Calu3 (cell line): Measurements from ENCODE around the gene NRP1. TPM values are rescaled to one million over a fixed set of nuclear protein-coding genes. Genes with fewer than 3 reads are reported as not detected.

Source experiments
- BruUV-seq: library from RNA; stranded (reverse); fragments of 400-500 nt; replicated peaks from 2 replicates; lab custom pipeline; 2021; lab: Mats Ljungman, UMichigan
- CTCF ChIA-PET: fragments of 300-600 bp; sonication (Branson Sonifier 250); formaldehyde crosslinking; loops from one replicate; lab custom pipeline; 2022; ENCODE audit warnings: antibody characterized with exemption; lab: Charles Lee
- DNase-seq: peaks from one replicate; pipeline ENCODE4 v3.0.0; 2022
- H3K27ac Mint-ChIP-seq: one replicate; pipeline ENCODE4 v1.8.0; 2022; ENCODE audit warnings: mixed read lengths; ENCODE audit not compliant: unreplicated experiment
- H3K27me3 Mint-ChIP-seq: one replicate; pipeline ENCODE4 v1.8.0; 2022; ENCODE audit warnings: mixed read lengths; ENCODE audit not compliant: unreplicated experiment
- H3K36me3 Mint-ChIP-seq: one replicate; pipeline ENCODE4 v1.8.0; 2022; ENCODE audit warnings: mild to moderate bottlenecking, moderate library complexity, mixed read lengths; ENCODE audit not compliant: insufficient read depth, unreplicated experiment
- H3K4me1 Mint-ChIP-seq: one replicate; pipeline ENCODE4 v1.8.0; 2022; ENCODE audit warnings: mild to moderate bottlenecking, low read depth, mixed read lengths; ENCODE audit not compliant: unreplicated experiment
- H3K4me3 Mint-ChIP-seq: one replicate; pipeline ENCODE4 v1.8.0; 2022; ENCODE audit warnings: mild to moderate bottlenecking, low read depth, moderate library complexity, mixed read lengths; ENCODE audit not compliant: unreplicated experiment
- H3K9me3 Mint-ChIP-seq: one replicate; pipeline ENCODE4 v1.8.0; 2022; ENCODE audit warnings: low read depth, mixed read lengths; ENCODE audit not compliant: unreplicated experiment
- CTCF ChIP-seq: fragments of 200-600 bp; IDR thresholded peaks from one replicate; pipeline ENCODE4 v1.8.0; 2022; ENCODE audit warnings: antibody characterized with exemption; ENCODE audit not compliant: unreplicated experiment
- intact Hi-C: fragments of 100-400 bp; cut with micrococcal nuclease; formaldehyde crosslinking; loops from one replicate; pipeline ENCODE4 v1.10.0; 2022; ENCODE audit not compliant: unreplicated experiment
- total RNA-seq: library from RNA; stranded (reverse); gene quantifications from 2 replicates; pipeline ENCODE4 v1.2.3, GENCODE V29; 2022

The NRP1 gene
- total RNA-seq, 1 experiment from 2014 or later = 96.3 TPM

- H3K4me1 Mint-ChIP-seq = peaks cover 77% of the 10 kb centered on the region
- peaks cover 45% of the 10 kb centered on the region for H3K36me3 Mint-ChIP-seq
- BruUV-seq = no TSS peak
- H3K4me3 Mint-ChIP-seq = peak overlapping the region; percentile 12
- peak; percentile 49 for DNase-seq
- H3K27ac Mint-ChIP-seq = peak overlapping the region; percentile 100
- CTCF ChIA-PET = interaction anchor here (1.1 to 1.5 kb wide), 2 partner anchors 10 to 20 kb away, joined by 3 to 8 read pairs; no protein-coding TSS in a partner anchor
- H3K27me3 Mint-ChIP-seq = no peaks in the 10 kb centered on the region
- TF ChIP-seq CTCF = no peak
- peaks cover 3% of the 10 kb centered on the region for H3K9me3 Mint-ChIP-seq
- intact Hi-C loops = loop anchor here (1.0 kb wide), 1 partner anchor 20 kb away; no protein-coding TSS in a partner anchor
Measured at GRCh38 chr10:33136271-33136670, 198.2 kb downstream of the NRP1 start.

GRCh38 chr10:33134011-33134751 is 200.3 kb downstream of the NRP1 start:
- H3K36me3 Mint-ChIP-seq = peaks cover 35% of the 10 kb centered on the region
- H3K4me1 Mint-ChIP-seq = peaks cover 67% of the 10 kb centered on the region
- H3K27ac Mint-ChIP-seq = peak overlapping the region; percentile 100
- CTCF ChIA-PET = interaction anchor here (1.1 to 2.1 kb wide), 4 partner anchors 9 to 124 kb away, joined by 3 to 9 read pairs (median 4); no protein-coding TSS in a partner anchor
- BruUV-seq = TSS peak; percentile 93
- intact Hi-C loops = loop anchor here (1.0 to 5.0 kb wide), 4 partner anchors 102 to 337 kb away; no protein-coding TSS in a partner anchor
- H3K9me3 Mint-ChIP-seq = no peaks in the 10 kb centered on the region
- H3K27me3 Mint-ChIP-seq = no peaks in the 10 kb centered on the region
- peak; percentile 91 for DNase-seq
- peak overlapping the region; percentile 28 for H3K4me3 Mint-ChIP-seq
- no peak for TF ChIP-seq CTCF

DNA sequence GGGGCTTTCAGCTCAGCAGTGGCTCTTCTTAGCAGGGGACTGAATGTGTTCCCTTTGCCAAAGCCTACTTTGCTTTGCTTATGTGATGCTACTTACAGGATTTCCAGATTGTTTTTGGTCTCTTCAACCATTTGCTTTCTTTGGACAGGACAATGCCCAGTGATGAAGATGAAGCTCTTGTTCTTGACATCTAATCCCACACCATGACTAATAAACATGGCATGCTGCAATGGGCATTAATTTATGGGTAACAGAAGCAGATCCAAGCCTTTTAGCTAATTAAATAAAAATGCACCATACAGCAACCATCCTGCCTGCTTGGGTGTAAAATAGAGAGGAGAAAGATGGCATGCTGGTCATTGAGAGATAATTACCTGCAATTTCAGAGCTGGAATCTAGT is 200.9 kb downstream of the NRP1 start:
- no peak for TF ChIP-seq CTCF
- Mint-ChIP-seq H3K9me3 (no peaks in the 10 kb centered on the region), H3K4me3 (peak overlapping the region; percentile 28), H3K4me1 (peaks cover 71% of the 10 kb centered on the region), H3K36me3 (peaks cover 40% of the 10 kb centered on the region), H3K27ac (peak overlapping the region; percentile 100), H3K27me3 (no peaks in the 10 kb centered on the region)
- DNase-seq = no peak
- intact Hi-C loops = loop anchor here (5.0 kb wide), 3 partner anchors 101 to 336 kb away; no protein-coding TSS in a partner anchor
- BruUV-seq = TSS peak; percentile 92
- CTCF ChIA-PET = interaction anchor here (1.1 to 2.1 kb wide), 4 partner anchors 10 to 123 kb away, joined by 3 to 9 read pairs (median 4); no protein-coding TSS in a partner anchor

- no TSS peak for BruUV-seq
- Mint-ChIP-seq H3K27ac (peak overlapping the region; percentile 100), H3K4me3 (no peak overlapping the region), H3K4me1 (peaks cover 68% of the 10 kb centered on the region), H3K27me3 (no peaks in the 10 kb centered on the region), H3K36me3 (peaks cover 40% of the 10 kb centered on the region), H3K9me3 (no peaks in the 10 kb centered on the region)
- peak; percentile 18 for TF ChIP-seq CTCF
- peak; percentile 62 for DNase-seq
- intact Hi-C loops = loop anchor here (5.0 kb wide), 3 partner anchors 100 to 335 kb away; no protein-coding TSS in a partner anchor
- CTCF ChIA-PET = interaction anchor here (2.1 kb wide), 1 partner anchor 122 kb away, joined by 9 read pairs; no protein-coding TSS in a partner anchor
Measured at GRCh38 chr10:33132626-33133025, 201.8 kb downstream of the NRP1 start.
